Stimulated activated CD8-positive, alpha-beta memory T cell treated with anti-CD3 and anti-CD28 coated beads, Interleukin-12 subunit alpha, Interleukin-12 subunit beta, amount 100 ng/mL, for 4 hours (primary cell): ENCODE data around the gene SOCS7.

ENCODE experiments used
- DNase-seq: peaks from one replicate; pipeline ENCODE4 v3.0.0-alpha.2; 2020; ENCODE audit warnings: low read depth

SOCS7 gene

DNA sequence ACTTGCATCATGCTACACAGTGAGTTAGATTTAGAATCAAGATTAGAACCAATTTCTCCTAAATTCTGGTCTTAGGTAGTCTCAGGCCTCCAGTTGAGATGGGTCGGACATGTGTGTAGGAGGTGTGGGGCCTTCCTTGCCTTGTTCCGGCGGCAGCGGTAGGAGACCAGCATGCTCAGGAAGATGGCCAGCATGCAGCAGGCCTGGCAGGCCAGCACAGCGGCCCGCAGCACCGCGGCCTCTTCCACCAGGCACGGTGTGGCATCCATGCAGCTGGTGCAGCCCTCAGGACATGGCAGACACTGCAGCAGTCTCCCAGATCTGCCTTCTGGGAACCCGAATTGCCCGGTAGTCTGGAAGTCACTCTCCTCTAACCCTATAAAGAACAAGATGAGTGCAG is 14.8 kb upstream of the SOCS7 start:
- no peak for DNase-seq

DNA sequence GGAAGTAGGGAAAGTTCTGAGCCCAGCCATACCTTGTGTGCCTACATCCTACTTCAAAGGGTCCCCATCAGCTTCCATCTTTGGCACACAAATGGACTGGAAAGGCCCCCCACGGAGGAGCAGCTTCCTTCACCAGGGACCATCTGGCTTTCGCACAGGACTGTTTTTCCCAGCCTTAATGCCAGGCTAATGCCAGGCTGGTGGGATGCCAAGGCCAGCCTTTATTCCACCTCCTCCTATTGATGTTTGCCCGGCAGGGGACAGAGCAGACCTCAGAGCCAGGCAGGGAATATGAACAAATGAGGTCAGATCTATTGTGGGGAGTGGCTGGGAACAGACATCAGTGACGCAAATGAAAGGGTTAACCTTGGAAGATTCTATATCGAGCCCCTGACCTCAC is 13.6 kb upstream of the SOCS7 start:
- no peak for DNase-seq

DNA sequence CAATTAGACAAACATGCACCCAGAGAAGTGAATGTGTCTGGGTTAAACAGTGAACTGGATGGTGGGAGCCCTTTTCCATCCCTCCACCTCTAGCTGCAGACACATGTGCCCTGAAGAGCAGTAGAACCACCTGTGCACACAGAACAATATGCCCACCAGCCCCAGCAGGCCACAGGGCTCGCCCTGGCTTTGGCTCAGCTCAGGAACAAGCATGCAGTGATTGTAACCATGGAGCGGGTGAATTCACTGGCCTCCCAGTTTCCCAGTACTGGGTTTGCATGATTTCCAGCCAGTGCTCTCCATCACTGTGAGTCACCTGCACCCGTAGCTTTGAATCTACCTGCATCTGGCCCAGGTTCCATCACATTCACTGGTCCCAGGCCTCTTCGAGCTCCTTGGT is 13.1 kb upstream of the SOCS7 start:
- DNase-seq, result no peak

DNA sequence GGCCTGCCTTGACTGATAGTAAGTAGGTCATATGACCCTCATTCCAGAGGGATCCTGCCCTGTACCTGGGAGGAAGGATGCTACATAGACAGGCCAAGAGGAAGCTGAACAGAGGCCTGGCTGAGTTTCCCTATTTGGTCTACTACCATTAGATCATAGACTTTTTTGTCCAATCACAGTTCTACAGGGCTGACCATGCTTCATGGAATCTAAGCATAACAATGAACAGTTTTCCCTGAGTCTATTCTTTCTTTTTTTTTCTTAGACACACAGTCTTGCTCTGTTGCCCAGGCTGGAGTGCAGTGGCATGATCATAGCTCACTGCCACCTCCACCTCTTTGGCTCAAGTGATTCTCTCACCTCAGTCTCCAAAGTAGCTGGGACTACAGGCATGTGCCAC is 11.8 kb upstream of the SOCS7 start:
- no peak for DNase-seq

DNA sequence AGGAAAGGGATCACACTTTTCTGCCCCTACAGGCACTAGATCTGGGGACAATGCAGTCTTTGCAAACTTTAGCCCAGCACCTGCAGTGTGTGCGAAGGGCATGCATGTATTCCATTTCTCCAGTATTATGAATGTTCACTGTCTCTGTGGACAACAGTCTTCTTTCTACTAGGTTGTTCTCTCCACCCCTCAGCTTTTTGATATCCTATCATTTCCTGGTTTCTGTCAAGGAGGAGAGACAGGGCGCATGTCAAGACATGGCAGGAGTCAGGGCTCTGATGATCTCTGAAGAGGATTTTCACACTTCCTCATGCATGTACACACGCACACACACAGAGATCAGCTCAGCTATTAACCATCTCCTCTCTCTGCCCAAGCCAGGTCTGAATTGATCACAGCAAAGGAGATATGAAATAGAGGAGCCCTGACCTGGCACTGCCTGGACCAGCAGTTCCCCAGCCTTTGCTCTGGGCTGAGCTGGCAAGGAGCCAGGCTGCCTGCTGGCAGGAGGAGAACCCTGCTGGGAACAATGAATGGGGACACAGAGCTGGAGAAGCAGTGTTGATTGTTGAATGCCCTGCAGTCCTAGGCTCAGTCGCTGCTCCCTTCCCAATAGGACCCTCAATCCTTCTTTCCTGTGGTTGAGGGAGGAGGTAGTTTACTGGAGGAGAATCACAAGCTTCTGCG is 10.5 kb upstream of the SOCS7 start:
- DNase-seq, result no peak

DNA sequence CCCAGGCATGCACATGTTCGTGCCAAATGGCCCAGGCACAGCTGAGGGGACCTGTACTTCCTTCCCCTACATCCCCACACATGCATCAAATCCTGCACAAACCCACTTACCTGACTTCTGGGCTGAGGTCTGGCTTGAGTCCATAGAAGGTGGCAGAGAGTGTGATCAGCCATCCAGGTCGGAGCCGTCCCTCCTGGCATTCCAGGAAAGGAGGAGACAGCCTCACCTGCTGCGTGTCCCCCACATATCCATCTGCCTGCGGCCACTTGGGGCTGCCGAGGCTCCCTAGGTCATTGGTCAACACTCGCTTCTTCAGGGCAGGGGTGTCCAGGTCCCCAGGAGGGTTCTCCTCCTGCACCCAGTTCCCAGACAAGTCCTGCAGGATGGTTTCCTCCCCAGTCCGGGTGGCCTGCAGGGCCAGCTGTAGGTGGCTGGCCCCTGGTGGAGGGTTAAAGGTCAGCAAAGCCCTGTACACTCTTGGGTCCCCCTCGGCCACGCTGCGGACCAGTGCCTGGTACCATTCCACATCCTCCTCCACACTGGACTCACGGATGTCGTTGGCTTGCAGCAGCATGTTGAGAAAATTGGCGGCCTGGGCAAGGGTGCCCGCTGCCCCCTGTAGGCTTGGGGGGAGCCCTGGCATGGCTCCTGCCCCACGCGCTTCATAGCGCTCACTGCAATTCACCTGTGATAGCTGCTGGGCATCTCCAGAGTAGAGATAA is 8.6 kb upstream of the SOCS7 start:
- DNase-seq, result no peak

DNA sequence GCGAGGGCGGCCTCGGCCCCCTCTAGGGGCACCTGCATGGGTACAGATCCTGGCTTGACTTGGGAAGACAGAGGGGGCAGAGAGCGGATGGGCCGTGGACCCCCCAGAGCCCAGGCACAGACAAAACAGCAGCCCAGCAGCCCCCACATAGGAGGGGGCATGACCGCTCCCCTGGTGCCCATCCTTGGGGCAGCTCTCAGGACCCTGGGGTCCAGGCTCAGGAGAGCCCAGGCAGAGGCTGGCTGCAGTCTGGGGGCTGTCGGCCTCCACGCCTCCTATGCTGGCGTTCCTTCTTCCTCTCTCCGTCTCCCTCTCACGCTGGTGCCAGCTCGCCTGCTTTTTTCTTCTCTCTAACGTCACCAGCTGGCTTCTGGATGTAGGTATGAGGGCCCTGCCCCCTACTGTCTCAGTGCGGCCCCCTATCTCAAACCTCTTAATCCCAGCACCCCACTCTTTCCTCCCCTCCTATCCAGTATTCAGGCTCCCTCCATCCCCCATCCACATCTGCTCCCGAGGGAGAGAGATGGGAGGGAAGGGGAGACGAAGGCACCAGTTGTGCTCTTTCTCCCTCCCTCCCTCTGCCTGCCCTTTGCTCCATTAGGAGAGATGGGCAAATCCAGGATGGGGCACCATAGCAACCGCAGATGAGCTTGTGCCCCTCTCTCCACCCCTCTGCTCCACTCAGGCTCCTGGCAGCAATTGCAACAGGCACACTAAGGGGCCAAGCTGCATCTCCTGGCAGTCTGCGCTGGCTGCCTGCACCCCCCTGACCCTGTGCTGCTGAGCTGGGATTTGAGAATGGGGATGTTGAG is 7.8 kb upstream of the SOCS7 start, which contains the start of gene GPR179:
Gene GPR179, minus strand, starts transcription at position 349 of the 812 bp plus-strand sequence. Its CDS starts 167 bp downstream, at position 182.
- DNase-seq, result no peak

DNA sequence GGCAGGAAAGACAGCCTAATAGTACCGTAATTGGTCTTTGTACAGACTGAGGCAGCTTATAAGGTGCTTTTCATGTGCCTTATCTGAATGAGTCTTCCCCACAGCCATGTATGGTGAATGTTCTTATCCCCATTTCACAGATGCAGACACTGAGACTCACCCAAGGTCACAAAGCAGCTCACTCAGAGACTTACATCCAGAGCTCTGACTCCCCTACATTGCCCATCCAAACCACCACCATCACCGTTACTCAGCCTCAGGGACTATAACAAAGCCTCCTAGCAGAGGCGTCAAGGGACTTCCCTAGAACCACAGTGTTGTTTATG is 7.3 kb upstream of the SOCS7 start:
- DNase-seq, result no peak

DNA sequence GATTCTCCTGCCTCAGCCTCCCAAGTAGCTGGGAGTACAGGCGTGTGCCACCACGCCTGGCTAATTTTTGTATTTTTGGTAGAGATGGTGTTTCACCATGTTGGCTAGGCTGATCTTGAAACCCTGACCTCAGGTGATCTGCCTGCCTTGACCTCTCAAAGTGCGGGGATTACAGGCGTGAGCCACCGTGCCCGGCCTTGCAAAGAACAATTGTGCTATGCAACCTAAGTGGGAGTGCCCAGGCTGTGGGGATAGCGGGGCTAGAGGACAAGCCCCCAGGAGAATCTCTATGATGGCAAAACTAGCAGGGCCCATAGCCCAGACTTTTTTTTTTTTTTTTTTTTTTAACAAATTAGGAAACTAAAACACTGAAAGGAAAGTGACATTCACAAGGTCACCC is 5.9 kb upstream of the SOCS7 start:
- DNase-seq, result no peak

DNA sequence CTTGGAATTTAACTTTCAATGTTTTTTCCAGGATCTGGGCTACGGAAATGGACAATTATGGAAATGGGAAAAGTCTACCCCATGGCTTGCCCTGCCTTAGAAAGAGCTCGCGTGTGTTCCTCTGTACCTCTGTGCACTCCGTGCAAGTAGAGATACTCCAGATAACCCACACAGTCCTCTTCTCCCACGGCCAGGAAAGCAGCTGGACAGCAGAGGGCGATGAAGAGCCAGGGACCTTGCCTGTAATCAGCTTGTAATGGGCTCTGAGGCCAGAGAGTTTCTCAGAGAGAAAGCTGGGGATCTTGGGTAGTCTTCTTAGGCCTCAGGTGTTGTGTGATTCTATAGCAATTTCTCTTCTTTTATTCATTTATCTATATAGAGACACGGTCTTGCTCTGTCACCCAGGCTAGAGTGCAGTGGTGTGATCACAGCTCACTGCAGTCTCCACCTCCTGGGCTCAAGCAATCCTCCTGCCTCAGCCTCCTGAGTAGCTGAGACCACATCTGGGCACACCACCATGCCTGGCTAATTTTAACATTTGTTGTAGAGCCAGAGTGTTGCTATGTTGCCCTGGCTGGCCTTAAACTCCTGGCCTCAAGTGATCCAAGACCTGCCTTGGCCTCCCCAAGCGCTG is 2.4 kb upstream of the SOCS7 start:
- peak; percentile 65 for DNase-seq

DNA sequence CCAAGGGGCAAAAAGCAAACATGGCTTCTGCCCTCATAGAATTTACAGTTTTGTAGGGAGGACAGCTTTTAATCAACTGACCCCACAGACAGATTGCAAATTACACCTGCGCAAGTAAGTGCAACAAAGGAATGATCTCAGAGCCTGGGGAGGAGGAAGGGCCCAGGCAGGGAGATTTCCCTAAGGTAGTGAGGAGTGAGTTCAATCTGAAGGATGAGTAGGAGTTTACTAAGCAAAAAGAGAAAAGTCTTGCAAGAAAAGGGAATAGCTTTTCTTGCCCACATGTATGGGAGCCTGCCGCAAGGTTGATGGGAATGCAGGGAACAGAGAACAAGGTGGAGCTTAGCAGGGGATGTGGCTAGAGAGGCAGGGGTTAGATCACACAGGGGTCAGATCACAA is 1.6 kb upstream of the SOCS7 start:
- DNase-seq, result no peak

DNA sequence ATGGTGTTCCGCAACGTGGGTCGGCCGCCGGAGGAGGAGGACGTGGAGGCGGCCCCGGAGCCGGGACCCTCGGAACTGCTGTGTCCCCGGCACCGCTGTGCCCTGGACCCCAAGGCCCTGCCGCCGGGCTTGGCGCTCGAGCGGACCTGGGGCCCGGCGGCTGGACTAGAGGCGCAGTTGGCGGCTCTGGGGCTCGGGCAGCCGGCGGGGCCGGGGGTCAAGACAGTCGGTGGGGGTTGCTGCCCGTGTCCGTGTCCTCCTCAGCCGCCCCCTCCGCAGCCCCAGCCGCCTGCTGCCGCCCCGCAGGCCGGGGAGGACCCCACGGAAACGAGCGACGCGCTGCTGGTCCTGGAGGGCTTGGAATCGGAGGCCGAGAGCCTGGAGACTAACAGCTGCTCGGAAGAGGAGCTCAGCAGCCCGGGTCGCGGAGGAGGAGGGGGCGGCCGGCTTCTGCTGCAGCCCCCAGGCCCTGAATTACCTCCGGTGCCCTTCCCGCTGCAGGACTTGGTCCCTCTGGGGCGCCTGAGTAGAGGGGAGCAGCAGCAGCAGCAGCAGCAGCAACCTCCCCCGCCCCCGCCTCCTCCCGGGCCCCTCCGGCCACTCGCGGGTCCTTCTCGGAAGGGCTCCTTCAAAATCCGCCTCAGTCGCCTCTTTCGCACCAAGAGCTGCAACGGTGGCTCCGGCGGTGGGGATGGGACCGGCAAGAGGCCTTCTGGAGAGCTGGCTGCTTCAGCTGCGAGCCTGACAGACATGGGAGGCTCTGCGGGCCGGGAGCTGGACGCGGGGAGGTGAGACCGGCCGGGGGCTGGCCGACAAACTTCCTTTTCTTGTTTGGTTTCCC is 821 bp downstream of the SOCS7 start:
- DNase-seq, result no peak

DNA sequence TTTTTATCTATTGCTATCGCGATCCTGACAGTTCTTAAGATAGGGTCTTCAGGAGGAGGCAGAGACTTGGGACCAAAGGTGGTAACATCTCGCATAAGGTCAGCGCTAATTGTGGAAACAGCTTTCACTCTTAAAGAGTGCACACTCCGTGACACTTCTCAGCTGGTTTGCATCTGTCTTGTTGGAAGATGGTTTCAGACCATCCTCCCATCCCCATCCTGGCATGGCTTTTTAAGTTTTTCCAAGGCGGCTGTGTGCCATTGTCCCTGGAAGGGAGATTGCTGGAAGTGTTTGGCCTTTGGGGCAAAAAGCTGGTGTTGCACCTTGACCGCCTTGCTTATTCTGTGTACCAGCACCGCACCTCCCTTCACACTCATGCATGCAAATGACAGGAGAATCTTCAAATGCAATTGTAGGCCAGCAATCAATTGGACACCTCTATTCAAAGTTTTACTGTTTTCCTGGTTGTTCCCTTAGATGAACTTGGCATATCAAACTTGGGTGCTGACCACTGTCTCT is 1.5 kb downstream of the SOCS7 start:
- no peak for DNase-seq

DNA sequence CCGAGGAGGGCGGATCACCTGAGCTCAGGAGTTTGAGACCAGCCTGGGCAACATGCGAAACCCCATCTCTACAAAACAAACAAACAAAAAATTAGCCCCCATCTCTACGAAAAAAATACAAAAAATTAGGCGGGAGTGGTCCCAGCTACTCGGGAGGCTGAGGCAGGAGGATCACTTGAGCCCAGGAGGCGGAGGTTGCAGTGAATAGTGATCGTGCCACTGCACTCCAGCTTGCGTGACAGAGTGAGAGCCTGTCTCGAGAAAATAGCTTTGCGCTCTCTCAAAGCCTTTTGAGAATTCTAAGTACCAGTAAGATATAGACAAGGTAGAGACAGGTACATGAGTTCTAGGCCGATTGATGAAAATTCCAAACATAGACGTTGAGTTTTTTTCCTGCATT is 2.0 kb downstream of the SOCS7 start:
- DNase-seq, result no peak

DNA sequence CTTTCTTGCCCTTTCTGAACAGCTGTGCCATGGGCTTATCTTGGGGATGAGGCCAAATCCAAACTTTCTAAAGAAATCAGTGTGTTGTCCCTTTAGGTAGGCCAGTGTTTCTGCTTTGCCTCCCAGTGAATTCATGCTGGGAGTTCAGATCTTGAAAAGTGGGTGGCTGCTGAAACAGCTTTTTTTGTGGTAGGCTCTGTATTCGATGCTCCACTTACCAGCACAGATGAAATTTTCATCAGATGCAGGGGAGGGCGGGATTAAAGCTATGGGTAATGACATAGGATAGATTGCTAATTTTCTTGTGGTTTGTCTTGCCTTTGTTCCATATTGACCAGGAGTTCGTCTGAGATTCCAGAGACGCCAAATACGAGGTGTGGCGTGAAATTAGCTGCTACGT is 2.8 kb downstream of the SOCS7 start:
- DNase-seq, result no peak

DNA sequence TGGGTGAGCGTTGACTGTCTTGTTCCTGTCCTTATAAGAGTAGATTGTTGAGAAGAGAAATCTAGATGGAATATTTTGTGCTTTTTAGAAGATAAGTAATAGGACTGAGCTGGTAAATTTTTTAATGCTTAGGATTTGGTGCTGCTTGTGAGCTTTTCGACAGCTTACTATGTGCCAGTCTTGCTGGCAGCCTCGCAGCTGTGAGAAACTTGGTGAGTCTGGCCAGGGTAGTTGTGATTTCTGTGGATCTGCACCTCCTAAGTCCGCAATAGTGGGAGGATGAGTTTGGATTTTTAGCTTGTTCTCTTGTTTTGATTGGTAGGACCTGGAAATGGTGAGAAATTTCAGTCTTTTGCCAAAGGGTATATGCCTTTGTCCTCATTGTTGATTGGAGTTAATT is 3.6 kb downstream of the SOCS7 start:
- no peak for DNase-seq

DNA sequence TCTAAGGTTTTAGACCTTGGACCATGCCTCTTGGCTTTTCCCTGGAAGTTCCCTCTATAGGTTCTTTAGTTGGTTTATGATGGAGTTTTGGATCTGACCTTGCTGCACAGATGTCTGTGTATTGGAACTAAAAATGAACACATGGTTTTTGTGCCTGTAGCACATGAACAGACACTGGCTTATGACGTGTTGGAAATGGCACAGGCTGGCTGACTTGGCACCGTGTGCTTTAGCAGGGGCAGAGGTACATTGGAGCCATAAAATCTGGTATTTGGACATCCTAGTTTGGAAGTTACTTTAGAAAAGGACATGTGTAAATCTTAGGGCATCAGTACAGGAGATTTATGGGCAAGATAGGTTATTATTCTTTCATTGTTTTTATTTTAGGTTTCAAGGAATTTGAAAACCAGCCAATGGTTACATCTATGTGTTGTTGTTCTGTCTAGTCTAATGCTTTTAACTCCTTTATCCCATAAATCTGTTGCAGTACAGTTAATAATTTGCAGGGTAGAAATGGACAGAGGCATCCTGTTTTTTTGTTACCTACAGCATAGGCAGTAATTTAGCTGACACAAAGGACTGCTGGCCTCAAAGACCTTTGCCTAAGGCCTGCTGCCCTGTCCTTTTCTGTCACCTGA is 6.0 kb downstream of the SOCS7 start:
- no peak for DNase-seq

DNA sequence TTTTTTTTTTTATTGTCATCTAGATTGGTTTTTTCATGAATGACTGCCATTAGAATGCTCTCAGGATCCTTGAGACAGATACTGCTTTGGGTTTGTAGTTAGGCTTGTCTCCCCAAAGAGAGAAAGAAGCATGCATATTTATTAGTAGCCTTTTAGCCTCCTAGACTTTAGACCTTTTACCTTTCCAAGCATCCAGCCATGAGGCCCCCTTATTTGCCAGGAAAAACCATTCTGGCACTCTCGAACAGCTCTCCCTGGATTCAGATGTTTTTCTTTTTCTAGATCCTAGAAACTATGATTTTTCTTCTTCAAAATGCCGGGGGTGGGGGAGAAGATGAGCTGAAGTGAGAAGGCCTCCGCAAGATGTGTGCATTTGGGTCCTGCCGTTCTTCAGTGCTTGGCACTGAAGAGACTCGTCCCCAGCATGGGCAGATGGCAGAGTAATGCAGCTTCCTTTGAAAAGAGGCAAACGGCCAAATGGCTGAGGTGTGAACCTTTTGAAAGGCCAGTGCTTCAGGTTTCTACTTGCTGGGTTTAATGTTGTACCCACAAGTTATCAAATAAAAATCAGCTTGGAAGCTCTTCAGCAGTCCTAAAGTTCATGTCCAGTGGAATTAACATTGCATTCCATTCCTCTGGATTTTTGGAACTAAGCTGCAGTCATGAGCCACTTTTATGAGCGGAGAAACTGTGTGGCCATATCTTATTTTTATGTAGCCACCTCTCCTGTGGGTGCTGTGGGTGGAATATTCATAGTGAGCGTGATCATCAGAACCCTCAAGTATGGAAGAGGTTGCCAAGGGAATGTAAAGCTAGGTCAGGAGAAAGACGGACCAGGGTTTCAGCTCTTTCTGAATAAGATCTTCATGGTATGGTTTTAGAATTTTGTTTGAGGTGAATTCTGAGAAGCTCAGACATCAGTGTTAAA is 7.2 kb downstream of the SOCS7 start:
- no peak for DNase-seq

DNA sequence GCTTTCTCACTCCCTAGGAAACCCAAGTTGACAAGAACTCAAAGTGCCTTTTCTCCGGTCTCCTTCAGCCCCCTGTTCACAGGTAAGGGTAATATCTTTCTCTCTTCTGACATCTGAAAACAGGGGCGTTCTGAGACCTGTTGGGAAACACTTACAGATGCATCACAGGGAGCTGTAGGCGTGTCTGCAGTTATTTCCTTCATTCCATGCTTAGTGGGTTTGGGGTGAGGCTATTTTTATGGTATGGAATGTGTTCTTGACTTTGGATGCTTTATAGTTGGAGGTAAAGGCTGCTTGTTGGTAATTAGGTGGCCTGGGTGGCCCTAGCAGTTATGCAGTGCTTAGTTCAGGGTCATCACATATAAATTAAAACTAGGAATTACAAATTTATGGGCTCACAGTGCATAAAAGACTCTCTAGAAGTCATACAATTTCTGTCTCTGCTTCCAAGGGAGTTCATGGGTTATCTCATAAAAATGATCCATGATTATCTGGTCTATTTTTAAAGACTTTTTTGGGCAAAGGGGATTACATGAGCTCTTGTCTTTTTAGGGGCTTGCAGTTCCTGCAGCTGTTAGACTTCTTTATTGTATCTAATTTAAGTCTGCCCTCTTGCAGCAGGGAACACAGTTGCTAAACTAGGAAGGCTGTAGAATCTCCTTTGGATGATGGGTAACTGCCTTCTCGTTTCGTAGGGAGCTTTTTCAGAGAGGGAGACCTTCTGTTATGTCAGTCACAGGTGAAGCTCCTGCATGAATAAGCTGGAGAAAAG is 10.2 kb downstream of the SOCS7 start:
- DNase-seq, result no peak
